GM18520 (cell line): ENCODE measurements around the gene GMFB.

ENCODE experiments used
- ATAC-seq: cut with Tn5 transposase; IDR thresholded peaks from one replicate; pipeline ENCODE4 v1.9.1; 2021; ENCODE audit not compliant: unreplicated experiment

Gene GMFB

GRCh38 chr14:54493293-54493692 is 4.5 kb upstream of the GMFB start:
- ATAC-seq = no peak

- ATAC-seq = no peak
These were observed 1.8 kb upstream of the GMFB start for GRCh38 chr14:54490445-54491175.

GRCh38 chr14:54489731-54490444 is 1.1 kb upstream of the GMFB start:
- ATAC-seq = no peak

GRCh38 chr14:54489318-54489683 is 521 bp upstream of the GMFB start:
- no peak for ATAC-seq

- ATAC-seq = no peak
These were observed 498 bp downstream of the GMFB start for GRCh38 chr14:54488318-54488645.

DNA sequence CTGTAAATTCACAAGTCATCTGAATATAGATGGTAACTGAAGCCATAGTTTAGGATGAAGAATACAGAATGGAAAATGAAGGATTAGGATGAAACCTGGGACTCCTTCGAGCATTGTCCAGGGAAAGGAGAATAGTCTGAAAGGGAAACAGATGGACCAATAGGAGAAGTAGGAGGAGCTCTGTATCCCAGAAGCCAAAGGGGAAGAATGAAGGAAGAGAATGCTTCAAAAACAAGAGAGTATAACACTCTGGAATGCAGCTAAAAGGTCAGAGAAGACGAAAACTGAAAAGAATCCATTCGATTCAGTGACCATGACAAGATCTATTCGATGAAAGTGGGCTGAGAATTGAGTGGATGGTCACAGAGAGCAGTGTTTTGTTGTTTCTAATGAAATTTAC is 1.0 kb downstream of the GMFB start:
- ATAC-seq = no peak

DNA sequence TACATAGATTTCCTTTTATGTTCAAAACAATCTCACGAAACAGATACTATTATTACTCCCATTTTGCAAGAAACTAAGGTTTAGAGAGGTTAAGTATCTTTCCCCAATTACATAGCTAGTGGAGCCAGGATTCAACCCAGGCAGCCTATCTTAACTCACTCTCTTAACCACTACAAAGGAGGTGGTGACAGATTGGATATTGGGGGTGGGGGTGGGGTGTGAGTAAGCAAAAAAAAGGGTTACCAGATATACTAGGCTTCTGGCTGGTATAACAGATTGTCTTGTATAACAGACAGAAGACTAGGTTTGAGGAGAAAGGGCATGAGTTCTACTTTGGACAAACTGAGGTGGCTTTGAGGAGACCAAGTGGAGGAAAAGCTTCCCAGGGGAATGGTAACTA is 2.1 kb downstream of the GMFB start:
- no peak for ATAC-seq

DNA sequence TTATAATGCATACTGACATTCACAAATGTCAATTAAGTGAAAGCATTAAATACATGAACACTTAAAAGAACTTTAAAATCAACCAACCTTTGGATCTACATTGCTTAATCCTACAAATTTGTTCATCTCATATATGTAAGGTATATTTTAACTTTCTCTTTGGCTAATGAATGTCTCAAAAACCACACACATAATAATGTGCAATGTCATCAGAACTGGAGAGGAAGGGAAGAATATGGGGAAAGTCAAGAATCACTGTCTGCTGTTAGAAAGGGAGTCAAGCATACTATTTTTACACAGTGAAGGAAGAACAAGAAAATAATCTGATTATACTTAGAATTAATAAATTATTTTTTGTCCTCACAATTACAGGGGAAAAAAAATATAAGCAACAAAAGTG is 4.9 kb downstream of the GMFB start:
- ATAC-seq = no peak

- no peak for ATAC-seq
These were observed 5.6 kb downstream of the GMFB start for GRCh38 chr14:54483073-54483745.

DNA sequence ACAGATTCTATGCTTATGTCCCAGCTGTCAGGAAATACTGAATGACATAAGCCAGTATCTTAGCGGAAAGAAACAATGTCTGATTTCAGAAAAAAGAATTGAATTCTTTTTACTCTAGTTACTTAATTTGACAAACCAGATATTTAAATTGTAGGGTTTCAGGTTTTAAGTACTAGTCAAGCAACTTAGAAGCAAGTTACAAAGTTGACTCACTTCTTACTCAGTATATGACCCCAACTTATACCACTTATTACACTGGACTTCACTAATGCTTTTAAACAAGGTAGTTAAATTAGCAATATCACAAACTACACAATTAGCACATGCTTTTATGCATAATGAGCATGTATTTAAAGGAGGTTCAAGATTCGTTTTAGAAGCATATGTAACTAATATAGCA is 7.1 kb downstream of the GMFB start:
- ATAC-seq = no peak

DNA sequence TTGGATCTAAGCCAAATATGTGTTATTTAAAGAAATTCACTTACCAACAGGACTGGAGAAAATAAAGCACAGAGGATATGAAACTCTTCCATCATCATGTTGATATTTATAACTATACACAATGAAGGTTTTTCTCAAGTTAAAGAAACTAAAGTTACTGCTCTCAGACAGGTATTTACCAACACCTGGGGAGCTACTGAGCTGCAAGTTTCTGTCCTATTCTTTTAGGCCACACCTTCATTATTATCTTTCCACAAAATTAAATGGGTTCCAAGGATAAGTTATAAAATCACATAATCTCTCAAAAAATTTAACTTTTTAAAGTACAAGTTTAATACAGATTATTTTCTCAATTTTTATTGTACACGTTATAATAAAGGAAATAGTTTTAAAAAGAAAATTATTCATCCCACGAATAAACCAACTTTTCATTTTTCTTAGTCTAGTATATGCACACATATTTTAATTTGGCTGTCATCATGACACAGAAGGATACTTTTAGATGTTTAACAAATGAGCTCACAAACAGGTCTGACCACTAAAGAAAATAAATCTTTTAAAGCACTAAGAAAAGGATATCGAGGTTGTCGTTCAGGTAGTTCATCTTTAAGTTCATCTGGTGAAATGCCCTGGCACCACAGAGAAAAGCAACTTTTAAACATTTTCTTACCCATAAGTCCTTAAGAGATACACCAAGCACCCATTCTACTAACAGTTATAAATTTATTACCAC is 7.8 kb downstream of the GMFB start:
- ATAC-seq = no peak

GRCh38 chr14:54478636-54479215 is 10.1 kb downstream of the GMFB start:
- ATAC-seq = no peak

DNA sequence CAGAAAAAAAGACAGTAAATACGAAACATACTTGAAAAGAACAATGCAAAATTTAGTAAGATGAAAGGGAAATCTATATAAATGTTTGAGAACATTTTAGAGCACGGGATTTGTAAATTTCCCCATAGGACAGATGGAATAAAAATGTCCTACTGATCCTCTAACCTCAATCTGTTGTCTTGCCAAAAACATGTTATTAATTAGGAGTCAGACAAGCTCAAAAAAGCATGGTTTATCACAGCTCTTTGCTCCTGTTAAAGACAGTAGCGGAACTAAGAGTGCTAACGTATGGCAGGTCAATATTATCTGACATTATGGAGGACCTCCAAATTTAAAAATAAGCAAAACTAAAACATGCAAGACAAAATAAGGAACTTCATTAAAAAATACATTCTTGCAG is 12.9 kb downstream of the GMFB start:
- ATAC-seq = no peak

- ATAC-seq = no peak
These were observed 13.4 kb downstream of the GMFB start for GRCh38 chr14:54475187-54475899.

- no peak for ATAC-seq
These were observed 14.5 kb downstream of the GMFB start for GRCh38 chr14:54474232-54474793.

DNA sequence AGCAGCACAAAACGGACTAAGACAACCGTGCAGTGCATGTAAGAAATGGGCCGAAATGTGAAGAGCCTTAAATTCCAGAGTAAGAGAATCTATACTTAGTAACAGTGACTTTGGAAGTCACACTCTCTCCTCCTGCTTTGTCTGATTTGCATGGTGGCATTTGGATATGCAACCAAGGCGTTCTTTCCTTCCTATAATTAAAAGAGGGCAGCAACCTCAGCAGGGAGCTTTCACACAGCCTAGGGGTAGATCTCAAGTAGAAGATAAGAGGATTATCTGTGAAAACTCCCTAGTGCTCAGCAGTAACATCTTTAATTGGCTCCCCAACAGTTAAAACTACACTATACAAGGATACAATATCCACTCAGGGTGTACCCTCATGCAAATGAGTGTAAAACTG is 16.5 kb downstream of the GMFB start:
- no peak for ATAC-seq

- no peak for ATAC-seq
These were observed 17.1 kb downstream of the GMFB start for GRCh38 chr14:54471641-54472040.

DNA sequence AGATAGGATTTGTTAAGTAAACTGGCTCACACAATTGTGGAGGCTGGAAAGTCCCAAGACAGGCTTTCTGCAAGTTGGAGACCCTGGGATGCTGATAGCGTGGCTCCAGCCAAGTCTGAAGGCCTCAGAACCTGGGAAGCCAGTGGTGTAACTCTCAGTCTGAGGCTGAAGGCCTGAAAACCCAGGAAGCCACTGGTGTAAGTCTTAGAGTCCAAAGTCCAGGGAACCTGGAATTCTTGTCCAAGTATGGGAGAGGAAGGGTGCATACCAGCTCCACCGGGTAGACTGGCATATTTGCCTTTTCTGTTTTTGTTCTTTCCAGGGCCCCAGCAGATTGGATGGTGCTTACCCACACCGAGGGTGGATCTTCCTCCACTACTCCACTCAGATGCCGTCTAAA is 18.1 kb downstream of the GMFB start:
- no peak for ATAC-seq

DNA sequence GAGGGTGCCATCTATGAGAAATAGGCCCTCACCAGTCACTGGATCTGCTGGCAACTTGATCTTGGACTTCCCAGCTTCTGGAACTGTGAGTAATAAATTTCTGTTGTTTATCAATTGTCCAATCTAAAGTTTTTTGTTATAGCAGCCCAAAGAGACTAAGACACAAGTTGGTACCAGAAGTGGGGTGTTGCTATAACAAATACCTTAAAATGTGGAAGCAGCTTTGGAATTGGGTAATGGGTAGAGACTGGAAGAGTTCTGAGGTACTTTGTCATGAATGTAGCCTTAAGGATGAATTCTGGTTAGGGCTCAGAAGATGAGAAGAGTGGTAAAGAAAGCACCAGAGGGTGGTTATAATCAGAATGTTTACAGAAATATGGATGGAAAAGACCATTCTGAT is 21.5 kb downstream of the GMFB start:
- no peak for ATAC-seq

DNA sequence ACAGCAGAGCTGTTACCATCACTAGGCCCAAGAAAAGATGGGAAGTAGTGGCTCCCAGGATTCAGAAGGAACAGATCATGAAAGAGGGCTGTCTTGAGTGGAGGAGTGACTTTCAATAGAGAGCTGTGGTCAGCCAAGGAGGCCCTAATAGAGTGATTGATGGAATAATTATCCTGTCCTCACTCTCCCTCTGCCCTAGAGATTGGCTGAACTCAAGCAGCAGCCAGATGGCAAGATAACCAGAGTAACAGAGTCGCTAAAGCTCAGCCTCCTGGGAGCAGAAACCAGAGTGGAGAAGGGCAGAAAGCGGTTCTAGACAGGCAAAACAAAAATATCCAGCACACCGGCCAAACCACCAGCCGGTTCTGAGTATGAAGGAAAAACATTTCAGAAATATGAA is 23.1 kb downstream of the GMFB start:
- ATAC-seq = no peak
